WTC11 (cell line): ENCODE measurements around the gene S100A7. TPM values are rescaled to one million over a fixed set of nuclear protein-coding genes. Genes with fewer than 3 reads are reported as not detected.

ENCODE experiments used
- ATAC-seq: fragments of 200-7000 bp; cut with Tn5 transposase; 2 replicates; pipeline ENCODE4 v1.10.0; 2021; ENCODE audit warnings: mild to moderate bottlenecking, moderate library complexity
- CTCF ChIA-PET: fragments of 300-600 bp; sonication (Branson Sonifier 250); formaldehyde crosslinking; loops from one replicate; lab custom pipeline; 2021; ENCODE audit warnings: antibody characterized with exemption; lab: Charles Lee
- POLR2A ChIA-PET: fragments of 350-600 bp; sonication (Branson Sonifier 250); formaldehyde crosslinking; loops from one replicate; lab custom pipeline; 2021; ENCODE audit warnings: antibody characterized with exemption; lab: Charles Lee
- DNase-seq: peaks from one replicate; pipeline ENCODE4 v3.0.0; 2021; ENCODE audit warnings: low spot score
- H3K27ac Mint-ChIP-seq: 2 replicates; pipeline ENCODE4 v1.8.0; 2021; ENCODE audit warnings: mixed read lengths
- H3K27me3 Mint-ChIP-seq: 2 replicates; pipeline ENCODE4 v1.8.0; 2021; ENCODE audit warnings: low read depth, mild to moderate bottlenecking, moderate library complexity, mixed read lengths
- H3K36me3 Mint-ChIP-seq: 2 replicates; pipeline ENCODE4 v1.8.0; 2021; ENCODE audit warnings: mixed read lengths
- H3K4me1 Mint-ChIP-seq: 2 replicates; pipeline ENCODE4 v1.8.0; 2022; ENCODE audit warnings: mixed read lengths
- H3K4me3 Mint-ChIP-seq: 2 replicates; pipeline ENCODE4 v1.8.0; 2021; ENCODE audit warnings: mild to moderate bottlenecking, moderate library complexity, mixed read lengths
- H3K9me3 Mint-ChIP-seq: 2 replicates; pipeline ENCODE4 v1.8.0; 2021; ENCODE audit warnings: mixed read lengths
- FOXK1 ChIP-seq: sonication (generic); formaldehyde crosslinking; IDR thresholded peaks from 2 replicates; pipeline ENCODE4 v1.8.0; 2022; ENCODE audit warnings: mild to moderate bottlenecking, moderate library complexity, missing genetic modification reagents
- GRHL2 ChIP-seq: fragments of 250-450 bp; sonication (Bioruptor Pico); IDR thresholded peaks from 2 replicates; pipeline ENCODE4 v1.8.0; 2022; ENCODE audit warnings: mild to moderate bottlenecking, moderate library complexity; ENCODE audit not compliant: insufficient replicate concordance, severe bottlenecking
- NFE2L1 ChIP-seq: sonication (generic); formaldehyde crosslinking; IDR thresholded peaks from 2 replicates; pipeline ENCODE4 v1.8.1; 2023; ENCODE audit warnings: missing genetic modification reagents
- TP53 ChIP-seq: sonication (generic); formaldehyde crosslinking; IDR thresholded peaks from 2 replicates; pipeline ENCODE4 v1.8.1; 2023; ENCODE audit warnings: mild to moderate bottlenecking, missing genetic modification reagents
- ZNF121 ChIP-seq: sonication (generic); formaldehyde crosslinking; IDR thresholded peaks from 2 replicates; pipeline ENCODE4 v1.8.0; 2023; ENCODE audit warnings: missing genetic modification reagents
- ZNF416 ChIP-seq: fragments of 250-450 bp; sonication (Bioruptor Pico); IDR thresholded peaks from 2 replicates; pipeline ENCODE4 v1.9.0; 2021; ENCODE audit warnings: mild to moderate bottlenecking, inconsistent platforms
- total RNA-seq: library from RNA; stranded (reverse); gene quantifications from 3 replicates; pipeline ENCODE4 v1.2.3, GENCODE V29; 2021
- TF ChIP-seq, protein P1 (sequence below): sonication (generic); formaldehyde crosslinking; IDR thresholded peaks from 2 replicates; pipeline ENCODE4 v1.8.1; 2022; ENCODE audit warnings: mild to moderate bottlenecking, moderate library complexity, missing genetic modification reagents
- TF ChIP-seq, protein P2 (sequence below): fragments of 250-450 bp; sonication (Bioruptor Pico); IDR thresholded peaks from 2 replicates; pipeline ENCODE4 v1.9.0; 2021; ENCODE audit warnings: mild to moderate bottlenecking
- TF ChIP-seq, protein P3 (sequence below): sonication (generic); formaldehyde crosslinking; IDR thresholded peaks from 2 replicates; pipeline ENCODE4 v1.8.0; 2022; ENCODE audit warnings: mild to moderate bottlenecking, missing genetic modification reagents
- TF ChIP-seq, protein P4 (sequence below): fragments of 200-600 bp; IDR thresholded peaks from 2 replicates; pipeline ENCODE4 v1.8.0; 2022; ENCODE audit warnings: antibody characterized with exemption
- TF ChIP-seq, protein P5 (sequence below): sonication (generic); formaldehyde crosslinking; IDR thresholded peaks from 2 replicates; pipeline ENCODE4 v1.8.0; 2023; ENCODE audit warnings: missing genetic modification reagents
- TF ChIP-seq, protein P6 (sequence below): sonication (generic); formaldehyde crosslinking; IDR thresholded peaks from 2 replicates; pipeline ENCODE4 v1.8.1; 2022; ENCODE audit warnings: mild to moderate bottlenecking, missing genetic modification reagents, moderate library complexity, borderline replicate concordance
- TF ChIP-seq, protein P7 (sequence below): sonication (generic); formaldehyde crosslinking; IDR thresholded peaks from 2 replicates; pipeline ENCODE4 v1.8.1; 2022; ENCODE audit warnings: low read depth, mild to moderate bottlenecking, moderate library complexity, missing genetic modification reagents, borderline replicate concordance

Gene S100A7
- total RNA-seq, 1 experiment from 2014 or later, result not detected

DNA sequence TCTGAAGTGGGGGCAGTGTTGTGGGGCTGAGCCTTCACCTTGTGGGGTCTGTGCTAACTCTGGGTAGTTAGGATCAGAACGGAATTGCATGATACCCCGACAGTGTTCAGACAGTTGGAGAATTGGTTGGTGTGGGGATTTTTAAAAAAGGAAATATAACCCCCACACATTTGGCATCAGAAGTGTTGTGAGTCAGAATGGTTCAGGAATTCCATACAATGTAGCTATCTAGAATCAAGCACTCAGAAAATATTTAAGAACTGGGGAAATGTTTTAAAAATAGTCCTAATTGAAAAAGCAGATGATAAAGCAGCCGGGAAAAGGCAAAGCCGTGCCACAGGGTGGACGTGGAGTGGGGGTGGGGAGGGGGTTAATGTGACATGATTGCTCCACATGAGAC is 6.5 kb upstream of the S100A7 start:
- peaks cover 29% of the 10 kb centered on the region for H3K4me1 Mint-ChIP-seq
- no peak overlapping the region for H3K27ac Mint-ChIP-seq
- no peak overlapping the region for H3K4me3 Mint-ChIP-seq
- ATAC-seq, result no peak
- TF ChIP-seq, protein P1, sequence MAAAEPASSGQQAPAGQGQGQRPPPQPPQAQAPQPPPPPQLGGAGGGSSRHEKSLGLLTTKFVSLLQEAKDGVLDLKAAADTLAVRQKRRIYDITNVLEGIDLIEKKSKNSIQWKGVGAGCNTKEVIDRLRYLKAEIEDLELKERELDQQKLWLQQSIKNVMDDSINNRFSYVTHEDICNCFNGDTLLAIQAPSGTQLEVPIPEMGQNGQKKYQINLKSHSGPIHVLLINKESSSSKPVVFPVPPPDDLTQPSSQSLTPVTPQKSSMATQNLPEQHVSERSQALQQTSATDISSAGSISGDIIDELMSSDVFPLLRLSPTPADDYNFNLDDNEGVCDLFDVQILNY (CRISPR knock-in tag), result no peak
- TF ChIP-seq TP53 (no peak), GRHL2 (CRISPR knock-in tag) (no peak), NFE2L1 (CRISPR knock-in tag) (no peak), FOXK1 (no peak), ZNF416 (CRISPR knock-in tag) (no peak), ZNF121 (CRISPR knock-in tag) (no peak)
- TF ChIP-seq, protein P2, sequence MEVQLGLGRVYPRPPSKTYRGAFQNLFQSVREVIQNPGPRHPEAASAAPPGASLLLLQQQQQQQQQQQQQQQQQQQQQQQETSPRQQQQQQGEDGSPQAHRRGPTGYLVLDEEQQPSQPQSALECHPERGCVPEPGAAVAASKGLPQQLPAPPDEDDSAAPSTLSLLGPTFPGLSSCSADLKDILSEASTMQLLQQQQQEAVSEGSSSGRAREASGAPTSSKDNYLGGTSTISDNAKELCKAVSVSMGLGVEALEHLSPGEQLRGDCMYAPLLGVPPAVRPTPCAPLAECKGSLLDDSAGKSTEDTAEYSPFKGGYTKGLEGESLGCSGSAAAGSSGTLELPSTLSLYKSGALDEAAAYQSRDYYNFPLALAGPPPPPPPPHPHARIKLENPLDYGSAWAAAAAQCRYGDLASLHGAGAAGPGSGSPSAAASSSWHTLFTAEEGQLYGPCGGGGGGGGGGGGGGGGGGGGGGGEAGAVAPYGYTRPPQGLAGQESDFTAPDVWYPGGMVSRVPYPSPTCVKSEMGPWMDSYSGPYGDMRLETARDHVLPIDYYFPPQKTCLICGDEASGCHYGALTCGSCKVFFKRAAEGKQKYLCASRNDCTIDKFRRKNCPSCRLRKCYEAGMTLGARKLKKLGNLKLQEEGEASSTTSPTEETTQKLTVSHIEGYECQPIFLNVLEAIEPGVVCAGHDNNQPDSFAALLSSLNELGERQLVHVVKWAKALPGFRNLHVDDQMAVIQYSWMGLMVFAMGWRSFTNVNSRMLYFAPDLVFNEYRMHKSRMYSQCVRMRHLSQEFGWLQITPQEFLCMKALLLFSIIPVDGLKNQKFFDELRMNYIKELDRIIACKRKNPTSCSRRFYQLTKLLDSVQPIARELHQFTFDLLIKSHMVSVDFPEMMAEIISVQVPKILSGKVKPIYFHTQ (CRISPR knock-in tag), result no peak
- TF ChIP-seq, protein P3, sequence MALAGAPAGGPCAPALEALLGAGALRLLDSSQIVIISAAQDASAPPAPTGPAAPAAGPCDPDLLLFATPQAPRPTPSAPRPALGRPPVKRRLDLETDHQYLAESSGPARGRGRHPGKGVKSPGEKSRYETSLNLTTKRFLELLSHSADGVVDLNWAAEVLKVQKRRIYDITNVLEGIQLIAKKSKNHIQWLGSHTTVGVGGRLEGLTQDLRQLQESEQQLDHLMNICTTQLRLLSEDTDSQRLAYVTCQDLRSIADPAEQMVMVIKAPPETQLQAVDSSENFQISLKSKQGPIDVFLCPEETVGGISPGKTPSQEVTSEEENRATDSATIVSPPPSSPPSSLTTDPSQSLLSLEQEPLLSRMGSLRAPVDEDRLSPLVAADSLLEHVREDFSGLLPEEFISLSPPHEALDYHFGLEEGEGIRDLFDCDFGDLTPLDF (CRISPR knock-in tag), result no peak
- TF ChIP-seq, protein P4, sequence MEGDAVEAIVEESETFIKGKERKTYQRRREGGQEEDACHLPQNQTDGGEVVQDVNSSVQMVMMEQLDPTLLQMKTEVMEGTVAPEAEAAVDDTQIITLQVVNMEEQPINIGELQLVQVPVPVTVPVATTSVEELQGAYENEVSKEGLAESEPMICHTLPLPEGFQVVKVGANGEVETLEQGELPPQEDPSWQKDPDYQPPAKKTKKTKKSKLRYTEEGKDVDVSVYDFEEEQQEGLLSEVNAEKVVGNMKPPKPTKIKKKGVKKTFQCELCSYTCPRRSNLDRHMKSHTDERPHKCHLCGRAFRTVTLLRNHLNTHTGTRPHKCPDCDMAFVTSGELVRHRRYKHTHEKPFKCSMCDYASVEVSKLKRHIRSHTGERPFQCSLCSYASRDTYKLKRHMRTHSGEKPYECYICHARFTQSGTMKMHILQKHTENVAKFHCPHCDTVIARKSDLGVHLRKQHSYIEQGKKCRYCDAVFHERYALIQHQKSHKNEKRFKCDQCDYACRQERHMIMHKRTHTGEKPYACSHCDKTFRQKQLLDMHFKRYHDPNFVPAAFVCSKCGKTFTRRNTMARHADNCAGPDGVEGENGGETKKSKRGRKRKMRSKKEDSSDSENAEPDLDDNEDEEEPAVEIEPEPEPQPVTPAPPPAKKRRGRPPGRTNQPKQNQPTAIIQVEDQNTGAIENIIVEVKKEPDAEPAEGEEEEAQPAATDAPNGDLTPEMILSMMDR, result no peak
- TF ChIP-seq, protein P5, sequence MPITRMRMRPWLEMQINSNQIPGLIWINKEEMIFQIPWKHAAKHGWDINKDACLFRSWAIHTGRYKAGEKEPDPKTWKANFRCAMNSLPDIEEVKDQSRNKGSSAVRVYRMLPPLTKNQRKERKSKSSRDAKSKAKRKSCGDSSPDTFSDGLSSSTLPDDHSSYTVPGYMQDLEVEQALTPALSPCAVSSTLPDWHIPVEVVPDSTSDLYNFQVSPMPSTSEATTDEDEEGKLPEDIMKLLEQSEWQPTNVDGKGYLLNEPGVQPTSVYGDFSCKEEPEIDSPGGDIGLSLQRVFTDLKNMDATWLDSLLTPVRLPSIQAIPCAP (CRISPR knock-in tag), result no peak
- TF ChIP-seq, protein P6, sequence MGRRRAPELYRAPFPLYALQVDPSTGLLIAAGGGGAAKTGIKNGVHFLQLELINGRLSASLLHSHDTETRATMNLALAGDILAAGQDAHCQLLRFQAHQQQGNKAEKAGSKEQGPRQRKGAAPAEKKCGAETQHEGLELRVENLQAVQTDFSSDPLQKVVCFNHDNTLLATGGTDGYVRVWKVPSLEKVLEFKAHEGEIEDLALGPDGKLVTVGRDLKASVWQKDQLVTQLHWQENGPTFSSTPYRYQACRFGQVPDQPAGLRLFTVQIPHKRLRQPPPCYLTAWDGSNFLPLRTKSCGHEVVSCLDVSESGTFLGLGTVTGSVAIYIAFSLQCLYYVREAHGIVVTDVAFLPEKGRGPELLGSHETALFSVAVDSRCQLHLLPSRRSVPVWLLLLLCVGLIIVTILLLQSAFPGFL (CRISPR knock-in tag), result no peak
- TF ChIP-seq, protein P7, sequence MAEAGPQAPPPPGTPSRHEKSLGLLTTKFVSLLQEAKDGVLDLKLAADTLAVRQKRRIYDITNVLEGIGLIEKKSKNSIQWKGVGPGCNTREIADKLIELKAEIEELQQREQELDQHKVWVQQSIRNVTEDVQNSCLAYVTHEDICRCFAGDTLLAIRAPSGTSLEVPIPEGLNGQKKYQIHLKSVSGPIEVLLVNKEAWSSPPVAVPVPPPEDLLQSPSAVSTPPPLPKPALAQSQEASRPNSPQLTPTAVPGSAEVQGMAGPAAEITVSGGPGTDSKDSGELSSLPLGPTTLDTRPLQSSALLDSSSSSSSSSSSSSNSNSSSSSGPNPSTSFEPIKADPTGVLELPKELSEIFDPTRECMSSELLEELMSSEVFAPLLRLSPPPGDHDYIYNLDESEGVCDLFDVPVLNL (CRISPR knock-in tag), result no peak
- TF ChIP-seq, all 79 proteins: peak for 0
- DNase-seq, result no peak
- Mint-ChIP-seq H3K9me3 (peaks cover 28% of the 10 kb centered on the region), H3K36me3 (peaks cover 11% of the 10 kb centered on the region), H3K27me3 (peaks cover 16% of the 10 kb centered on the region)
- CTCF ChIA-PET, result interaction anchor here (0.7 to 5.1 kb wide), 23 partner anchors 10 to 167 kb away, joined by 3 to 85 read pairs (median 5); partner anchors contain the start of genes CHTOP, PGLYRP4, S100A13 and S100A8
- POLR2A ChIA-PET, result interaction anchor here (2.2 kb wide), 1 partner anchor 28 kb away, joined by 7 read pairs; no protein-coding TSS in a partner anchor
